Medulla oblongata (tissue), 1 donor: ENCODE results near the gene RASA3.

ENCODE experiments used
- DNase-seq: peaks from one replicate; pipeline ENCODE4 v3.0.0-alpha.2; 2015; ENCODE audit errors: extremely low spot score

Gene RASA3

DNA sequence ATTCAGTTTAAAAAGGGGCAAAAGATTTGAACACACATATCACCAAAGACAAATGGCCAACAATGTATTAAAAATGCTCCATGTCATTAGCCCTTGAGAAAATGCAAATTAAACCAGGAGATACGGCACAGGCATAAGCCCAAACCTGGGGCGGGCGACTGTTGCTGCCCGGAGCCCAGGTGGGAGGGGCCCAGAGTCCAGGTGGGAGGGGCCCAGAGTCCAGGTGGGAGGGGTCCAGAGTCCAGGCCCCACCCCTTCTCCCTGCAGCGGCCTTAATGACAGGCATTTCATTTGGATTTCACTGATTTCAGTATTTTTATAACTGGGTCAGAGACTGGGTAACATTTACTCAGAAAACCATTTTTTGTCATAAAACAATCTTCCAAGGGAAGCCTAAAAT lies 78.2 kb downstream of the RASA3 start:
- no peak for DNase-seq

DNA sequence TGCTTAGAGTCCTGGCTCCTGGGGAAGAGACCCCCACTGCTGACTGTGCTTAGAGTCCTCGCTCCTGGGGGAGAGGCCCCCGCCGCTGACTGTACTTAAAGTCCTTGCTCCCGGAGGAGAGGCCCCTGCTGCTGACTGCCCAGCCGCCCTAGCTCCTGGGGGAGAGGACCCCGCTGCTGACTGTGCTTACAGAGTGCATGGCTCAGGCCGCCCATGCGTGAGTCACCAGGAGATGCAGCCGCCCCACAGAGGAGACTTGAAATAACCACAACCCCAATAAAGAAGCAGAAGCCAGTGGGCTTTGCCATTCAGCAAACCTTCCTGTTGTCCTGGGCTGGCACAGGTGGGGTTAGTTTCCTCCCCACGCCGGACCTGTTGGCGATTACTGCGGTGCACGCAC lies 79.4 kb downstream of the RASA3 start:
- DNase-seq = no peak

- no peak for DNase-seq
Observed at GRCh38 chr13:114050536-114051450, 81.6 kb downstream of the RASA3 start.

DNA sequence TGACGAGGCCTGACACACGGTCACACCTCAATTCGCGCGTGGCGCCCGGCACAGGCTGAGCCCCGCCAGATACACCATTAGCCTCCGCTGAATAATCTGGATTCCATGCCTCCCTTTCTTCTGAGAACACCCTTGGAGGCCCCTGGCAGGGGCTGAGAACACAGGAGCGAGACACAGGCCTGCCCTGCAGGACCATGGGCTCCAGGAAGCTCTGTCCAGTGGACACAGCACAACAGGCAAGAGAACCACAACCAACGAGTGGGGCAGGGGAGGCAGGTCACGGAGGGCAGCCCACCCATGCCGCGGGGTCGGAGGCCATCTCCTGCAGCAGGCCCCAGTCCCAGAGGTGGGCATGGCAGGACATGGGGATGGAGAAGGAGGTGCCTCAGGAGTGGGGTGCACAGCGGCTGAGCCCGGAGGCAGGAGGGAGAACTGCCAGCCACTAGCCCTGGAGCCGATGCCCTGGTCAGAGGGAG lies 82.8 kb downstream of the RASA3 start:
- no peak for DNase-seq

GRCh38 chr13:114049026-114049425 lies 83.4 kb downstream of the RASA3 start:
- DNase-seq = no peak

DNA sequence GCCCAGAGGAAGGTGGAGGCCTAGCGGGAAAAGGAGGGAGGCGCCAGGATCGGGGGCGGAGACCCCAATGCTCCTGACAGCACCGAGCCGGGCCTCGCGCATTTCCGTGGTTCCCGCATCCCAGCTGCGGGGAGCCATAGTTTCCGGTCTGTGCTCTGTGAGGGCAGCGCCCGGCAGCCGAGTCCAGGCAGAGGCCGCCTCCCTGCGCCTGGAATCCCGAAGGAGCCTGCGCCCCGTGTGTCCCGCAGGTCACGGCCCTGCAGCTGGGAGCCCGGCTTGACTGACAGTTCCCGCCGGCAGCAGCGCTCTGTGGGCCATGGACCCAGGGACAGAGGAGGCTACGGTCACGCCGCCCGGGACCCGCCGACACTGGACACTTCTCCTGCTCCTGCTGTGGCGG lies 84.0 kb downstream of the RASA3 start:
- DNase-seq = no peak

GRCh38 chr13:114047358-114047881 lies 85.0 kb downstream of the RASA3 start:
- DNase-seq = no peak

- no peak for DNase-seq
Observed at GRCh38 chr13:114046431-114046975, 85.9 kb downstream of the RASA3 start.

- DNase-seq = peak; percentile 57
Observed at GRCh38 chr13:114045113-114045735, 87.2 kb downstream of the RASA3 start.

- no peak for DNase-seq
Observed at GRCh38 chr13:114044486-114044885, 87.9 kb downstream of the RASA3 start.

GRCh38 chr13:114043421-114044053 lies 88.9 kb downstream of the RASA3 start:
- no peak for DNase-seq

DNA sequence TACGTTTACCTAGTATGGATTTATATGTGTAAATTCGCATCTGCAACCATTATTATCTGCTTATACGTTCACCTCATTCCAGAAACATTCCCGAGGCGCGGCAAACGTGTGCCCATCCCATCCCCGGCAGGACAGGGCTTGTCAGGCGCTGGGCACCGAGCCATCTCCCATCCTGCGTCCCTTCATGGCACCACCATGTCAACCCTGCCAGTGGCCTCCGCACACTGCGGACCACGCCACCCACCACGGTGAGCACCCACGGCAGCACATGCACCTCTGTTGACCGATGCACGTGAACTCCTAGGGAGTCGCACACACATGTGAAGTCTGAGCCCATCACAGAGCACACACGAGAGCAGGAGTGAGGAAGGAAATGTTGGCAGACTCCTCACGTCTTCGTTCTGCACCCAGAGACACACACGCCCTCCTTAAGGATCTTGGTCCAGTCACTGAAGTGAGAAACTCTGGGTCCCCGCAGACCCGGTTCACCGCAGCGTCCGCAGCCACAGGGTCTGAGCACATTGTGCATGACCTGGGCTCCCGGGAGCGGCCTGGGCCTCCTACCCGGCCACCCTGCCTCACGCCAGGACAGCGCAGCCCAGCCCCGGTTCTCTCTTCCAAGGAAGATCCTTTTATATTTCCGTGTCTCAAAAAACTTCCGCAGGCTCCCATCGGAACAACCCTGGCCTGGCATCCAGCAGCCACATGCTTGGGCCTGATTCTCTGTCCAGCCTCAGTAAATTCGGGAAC lies 90.2 kb downstream of the RASA3 start:
- no peak for DNase-seq

DNA sequence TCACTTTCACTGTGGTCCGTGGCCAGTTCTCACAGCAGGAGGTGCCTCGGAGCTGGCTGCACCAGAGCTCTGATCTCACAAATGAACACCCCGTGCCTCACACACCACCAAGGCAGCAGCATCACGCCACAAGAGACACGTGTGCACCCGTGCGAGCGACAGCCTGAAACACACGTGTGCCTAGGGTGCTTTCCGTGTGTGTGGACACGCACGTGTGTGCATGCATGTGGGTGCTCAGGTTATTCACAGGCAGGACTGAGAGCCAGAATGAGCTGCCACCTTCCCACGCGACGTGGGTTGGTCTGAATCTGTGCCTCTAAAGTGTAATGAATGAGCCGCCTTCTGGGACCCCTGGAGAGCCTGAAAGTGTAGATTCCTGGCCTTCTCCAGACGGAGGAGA lies 90.9 kb downstream of the RASA3 start:
- DNase-seq = no peak

- no peak for DNase-seq
Observed at GRCh38 chr13:114039471-114040141, 92.8 kb downstream of the RASA3 start.

GRCh38 chr13:114038900-114039299 lies 93.5 kb downstream of the RASA3 start:
- no peak for DNase-seq

DNA sequence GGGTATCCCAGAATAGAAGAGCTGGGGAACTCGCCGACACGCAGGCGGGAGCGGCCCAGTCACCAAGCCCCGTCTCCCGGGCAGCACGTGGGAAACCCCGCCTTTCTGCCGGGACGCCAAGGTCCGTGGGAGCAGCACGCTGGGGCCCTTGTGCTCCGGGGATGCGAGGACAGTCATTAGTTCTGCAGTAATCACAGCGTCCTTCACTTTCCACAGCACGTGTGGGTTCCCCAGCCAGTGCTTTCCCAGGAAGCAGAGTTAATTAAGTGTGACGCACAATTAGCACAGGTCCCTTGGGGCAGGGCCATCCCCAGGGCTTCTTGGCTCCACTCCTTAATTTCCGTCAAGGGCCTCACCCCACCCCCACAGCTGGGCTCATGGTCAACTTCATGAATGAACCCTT lies 94.2 kb downstream of the RASA3 start:
- no peak for DNase-seq

GRCh38 chr13:114037674-114038073 lies 94.7 kb downstream of the RASA3 start:
- DNase-seq = no peak

DNA sequence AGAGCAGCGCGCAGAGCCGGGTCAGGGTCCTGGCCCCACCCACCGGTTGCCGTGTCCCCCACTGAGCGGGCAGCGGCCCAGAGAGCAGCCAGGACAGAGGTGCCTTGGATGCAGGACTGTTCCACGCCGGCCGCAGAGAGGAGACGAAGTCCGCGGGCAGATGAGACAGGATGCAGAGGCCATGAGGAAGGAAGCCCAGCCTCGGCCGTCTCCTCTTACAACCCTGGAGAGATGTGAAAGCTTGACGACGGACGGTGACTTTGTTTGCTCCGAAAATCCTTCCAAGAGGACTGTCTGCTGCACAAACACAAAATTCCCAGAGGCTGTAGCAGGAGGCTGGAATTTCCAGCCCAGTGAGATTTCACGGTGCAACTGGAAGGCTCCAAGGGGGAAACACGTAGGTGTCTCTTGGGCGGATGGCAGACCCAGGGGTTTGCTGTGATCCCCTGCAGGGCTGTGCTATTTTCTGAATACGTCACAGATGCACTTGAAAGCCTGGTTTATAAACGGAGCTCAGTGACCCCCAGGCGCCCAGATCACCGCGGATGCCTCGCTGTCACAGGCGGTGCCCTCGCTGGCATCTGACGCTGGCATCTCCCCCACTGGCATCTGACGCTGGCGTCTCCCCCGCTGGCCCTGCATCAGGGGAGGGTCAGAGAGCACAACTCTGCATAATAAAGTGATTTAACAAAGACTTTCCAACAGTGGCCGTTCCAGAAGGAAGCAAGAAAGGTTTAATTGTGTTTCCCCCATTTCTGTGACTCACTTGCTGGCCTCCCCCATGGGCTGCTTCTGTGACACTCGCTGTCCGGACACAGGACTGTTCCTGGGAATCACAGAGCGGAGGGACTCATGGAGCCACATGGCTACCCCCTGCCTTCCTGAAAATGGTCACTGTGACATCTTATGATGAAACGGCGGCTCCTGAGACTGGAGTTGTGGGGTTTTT lies 96.6 kb downstream of the RASA3 start:
- DNase-seq = peak; percentile 91

DNA sequence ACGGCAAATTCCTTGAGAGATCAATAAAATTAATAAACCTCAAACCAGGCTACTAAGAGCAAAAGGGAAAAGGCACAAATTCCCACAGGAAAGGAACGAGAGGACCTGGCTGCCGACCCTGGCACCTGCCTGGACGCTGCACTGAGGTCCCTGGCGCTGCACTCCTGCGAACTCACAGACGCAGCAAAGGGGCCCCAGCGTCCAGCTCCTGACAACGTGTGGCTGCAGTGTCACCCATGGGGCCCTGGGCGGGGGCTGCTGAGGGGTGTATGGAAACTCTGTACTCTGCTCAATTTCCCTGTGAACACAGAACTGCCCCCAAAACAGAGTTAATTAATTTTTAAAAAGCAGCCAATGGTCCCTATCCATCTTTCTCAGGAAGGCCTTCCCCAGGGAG lies 97.2 kb downstream of the RASA3 start:
- DNase-seq = no peak

DNA sequence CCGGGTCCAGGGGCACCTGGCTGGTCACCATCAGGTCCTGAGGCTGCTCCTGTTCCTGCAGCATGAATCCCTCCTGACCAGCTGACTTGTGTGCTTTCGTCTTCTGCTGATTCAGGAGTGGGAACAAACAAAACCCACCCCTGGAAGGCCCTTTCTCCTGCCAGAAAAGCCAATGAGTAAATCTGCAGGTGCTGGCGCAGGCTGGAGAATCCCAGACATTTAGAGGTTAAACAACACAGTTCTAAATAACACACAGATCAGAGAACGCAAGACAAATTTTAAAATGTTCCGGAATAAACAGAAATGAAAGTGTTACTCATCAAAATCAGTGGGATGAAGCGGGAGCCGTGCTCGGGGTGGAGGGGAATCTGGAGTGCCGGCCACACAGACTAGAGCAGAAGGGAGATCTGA lies 97.9 kb downstream of the RASA3 start:
- DNase-seq = no peak
